ENCODE results near the gene ERICH6B. TPM values are rescaled to one million over a fixed set of nuclear protein-coding genes. Genes with fewer than 3 reads are reported as not detected.

ERICH6B gene
- total RNA-seq, 2 experiments from 2014 or later = not detected

DNA sequence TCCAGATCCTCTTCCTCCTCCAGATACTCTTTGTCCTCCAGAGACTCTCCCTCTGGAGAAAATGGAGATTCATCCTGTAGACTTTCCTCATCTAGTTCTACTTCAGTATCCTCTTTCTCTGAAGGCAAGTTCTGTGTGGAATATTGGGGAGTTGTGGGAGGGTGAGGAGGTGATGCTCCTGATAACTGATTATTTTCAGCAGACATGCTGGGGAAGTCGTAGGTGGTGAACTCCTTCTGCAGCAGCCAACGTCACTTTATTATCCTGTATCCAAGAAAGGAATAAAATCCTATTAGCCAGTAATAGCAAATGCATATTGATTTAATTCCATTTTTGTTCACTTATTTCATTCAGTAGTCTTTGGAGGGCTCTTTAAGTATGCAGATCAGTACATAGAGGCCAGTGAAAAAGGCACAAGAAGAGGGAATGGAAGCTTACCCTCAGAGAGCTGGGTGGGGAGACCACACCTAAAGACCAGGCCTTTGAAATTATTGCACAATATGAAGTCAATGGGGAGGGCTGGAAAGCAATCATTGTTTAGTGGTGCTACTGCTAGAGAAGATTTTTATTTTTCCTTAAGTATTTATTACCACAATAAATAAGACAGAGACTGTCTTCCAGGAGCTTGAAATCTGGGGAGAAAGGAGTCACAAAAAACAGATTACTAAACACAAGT is 18.6 kb downstream of the ERICH6B start:
- ChIA-PET CTCF (interaction anchor here (1.0 kb wide), 1 partner anchor 16 kb away, joined by 3 read pairs; no protein-coding TSS in a partner anchor), POLR2A (no interaction called here)
- Mint-ChIP-seq H3K27me3 (peaks cover 10% of the 10 kb centered on the region), H3K4me3 (no peak overlapping the region), H3K4me1 (ENCODE audit: low read depth) (no peaks in the 10 kb centered on the region), H3K36me3 (no peaks in the 10 kb centered on the region), H3K27ac (no peak overlapping the region), H3K9me3 (no peaks in the 10 kb centered on the region)
- DNase-seq = no peak
- intact Hi-C loops (cut with micrococcal nuclease) = no loop called here

DNA sequence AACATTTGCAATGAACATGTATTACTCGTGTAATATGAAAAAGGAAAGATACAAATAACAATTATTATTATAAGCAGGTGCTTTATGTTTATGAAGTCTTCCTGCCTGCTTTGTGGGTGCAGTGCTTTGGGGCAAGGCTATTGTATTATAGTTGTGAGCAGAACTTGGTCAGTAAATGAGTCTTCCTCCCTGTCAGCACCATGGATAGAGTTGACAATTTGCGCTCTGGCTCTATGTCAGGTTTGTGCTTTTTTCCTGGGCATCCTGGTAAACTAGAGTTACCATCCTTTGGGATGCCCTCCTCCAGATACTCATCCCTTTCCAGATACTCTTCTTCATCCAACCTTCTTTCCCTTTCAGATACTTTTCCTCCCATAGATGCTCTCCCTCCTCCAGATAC is 19.6 kb downstream of the ERICH6B start:
- Mint-ChIP-seq H3K27me3 (peaks cover 10% of the 10 kb centered on the region), H3K4me1 (ENCODE audit: low read depth) (no peaks in the 10 kb centered on the region), H3K27ac (no peak overlapping the region), H3K36me3 (no peaks in the 10 kb centered on the region), H3K9me3 (no peaks in the 10 kb centered on the region), H3K4me3 (no peak overlapping the region)
- no peak for DNase-seq
- intact Hi-C loops (cut with micrococcal nuclease) = no loop called here
- ChIA-PET CTCF (no interaction called here), POLR2A (no interaction called here)

DNA sequence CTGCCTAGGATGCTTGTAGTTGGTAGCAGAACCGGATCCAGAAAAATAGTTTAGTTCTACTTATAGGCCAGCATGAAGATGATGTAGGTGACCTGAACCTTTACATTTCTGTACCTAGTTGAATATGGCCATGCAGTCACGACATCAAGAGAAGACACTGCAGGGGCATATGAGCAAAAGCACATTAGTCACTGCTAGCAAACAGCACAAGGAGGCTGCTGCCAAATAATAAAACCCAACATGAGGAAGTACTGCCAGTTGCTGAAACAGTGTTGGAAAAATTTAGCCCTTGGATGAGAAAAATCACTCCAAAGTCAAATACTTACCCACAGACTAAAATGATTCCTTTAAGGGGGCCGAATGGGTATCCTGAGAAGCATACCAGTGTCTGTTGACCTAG is 20.8 kb downstream of the ERICH6B start:
- DNase-seq = no peak
- intact Hi-C loops (cut with micrococcal nuclease) = no loop called here
- H3K4me1 Mint-ChIP-seq (ENCODE audit: low read depth) = no peaks in the 10 kb centered on the region
- no peaks in the 10 kb centered on the region for H3K36me3 Mint-ChIP-seq
- H3K9me3 Mint-ChIP-seq = no peaks in the 10 kb centered on the region
- ChIA-PET POLR2A (no interaction called here), CTCF (no interaction called here)
- peaks cover 8% of the 10 kb centered on the region for H3K27me3 Mint-ChIP-seq
- no peak overlapping the region for H3K27ac Mint-ChIP-seq
- no peak overlapping the region for H3K4me3 Mint-ChIP-seq

DNA sequence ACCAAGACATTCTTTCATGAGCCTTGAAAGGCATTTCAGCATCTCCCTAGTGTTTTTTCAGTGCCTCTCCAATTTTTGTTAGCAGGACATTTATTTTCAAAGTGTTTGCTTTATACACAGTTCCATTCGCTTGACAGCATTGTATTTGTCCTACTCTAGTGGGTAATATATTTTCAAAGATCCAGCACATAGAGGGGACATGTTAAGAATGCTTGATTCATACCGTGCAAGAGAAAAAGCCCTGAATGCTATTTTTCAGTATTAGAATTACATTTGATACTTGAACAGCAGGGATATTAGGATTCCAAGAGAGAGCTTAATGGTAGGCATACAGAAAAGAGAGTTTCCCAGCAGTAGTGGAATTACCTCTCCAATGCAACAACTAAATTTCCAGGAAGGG is 21.3 kb downstream of the ERICH6B start:
- CTCF ChIA-PET = no interaction called here
- H3K27me3 Mint-ChIP-seq = peaks cover 8% of the 10 kb centered on the region
- H3K4me3 Mint-ChIP-seq = no peak overlapping the region
- no peak overlapping the region for H3K27ac Mint-ChIP-seq
- no peaks in the 10 kb centered on the region for H3K9me3 Mint-ChIP-seq
- POLR2A ChIA-PET = no interaction called here
- intact Hi-C loops (cut with micrococcal nuclease) = no loop called here
- H3K36me3 Mint-ChIP-seq = no peaks in the 10 kb centered on the region
- H3K4me1 Mint-ChIP-seq (ENCODE audit: low read depth) = no peaks in the 10 kb centered on the region
- DNase-seq = no peak

DNA sequence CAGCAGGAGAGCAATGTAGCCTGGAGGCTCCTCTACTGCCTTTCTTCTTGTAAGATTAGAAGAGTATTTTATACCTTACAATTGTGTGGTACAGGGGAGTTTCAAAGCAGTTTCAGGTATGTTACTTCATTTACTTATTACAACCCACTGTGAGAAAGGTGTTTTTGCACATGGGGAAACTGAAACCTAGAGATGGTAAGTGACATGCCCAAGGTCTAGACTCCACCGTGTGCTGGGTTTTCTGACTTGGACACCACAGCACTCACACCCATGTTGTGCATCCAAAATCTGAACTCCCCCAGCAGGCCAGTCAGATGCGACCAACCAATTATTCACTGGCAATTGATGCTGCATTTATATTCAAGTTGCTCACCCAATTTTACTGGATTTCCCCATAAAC is 22.8 kb downstream of the ERICH6B start:
- Mint-ChIP-seq H3K36me3 (no peaks in the 10 kb centered on the region), H3K27me3 (peaks cover 8% of the 10 kb centered on the region), H3K4me3 (no peak overlapping the region), H3K9me3 (no peaks in the 10 kb centered on the region), H3K27ac (no peak overlapping the region), H3K4me1 (ENCODE audit: low read depth) (no peaks in the 10 kb centered on the region)
- ChIA-PET CTCF (no interaction called here), POLR2A (no interaction called here)
- intact Hi-C loops (cut with micrococcal nuclease) = no loop called here
- no peak for DNase-seq

DNA sequence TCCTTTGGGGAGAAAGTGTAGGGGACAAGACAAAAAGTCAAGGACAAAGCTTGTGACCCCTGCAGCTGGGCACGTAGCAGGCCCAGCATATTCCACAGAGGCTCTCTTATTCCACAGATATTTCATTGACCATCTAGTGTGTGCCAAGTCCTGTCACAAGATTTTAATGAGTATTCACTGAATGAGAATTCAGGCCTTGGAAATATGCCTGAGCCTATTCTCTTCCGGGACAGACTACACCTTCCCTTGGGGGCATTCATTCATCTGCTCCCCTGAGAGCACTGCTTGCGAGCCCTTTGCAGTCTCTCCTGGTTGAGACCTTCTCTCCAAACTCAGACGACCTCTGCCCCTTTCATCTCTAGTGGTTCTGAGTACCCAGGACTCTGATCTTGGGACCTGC is 25.5 kb downstream of the ERICH6B start:
- no peak for DNase-seq
- H3K9me3 Mint-ChIP-seq = no peaks in the 10 kb centered on the region
- H3K27me3 Mint-ChIP-seq = no peaks in the 10 kb centered on the region
- ChIA-PET CTCF (no interaction called here), POLR2A (no interaction called here)
- intact Hi-C loops (cut with micrococcal nuclease) = no loop called here
- H3K36me3 Mint-ChIP-seq = no peaks in the 10 kb centered on the region
- no peak overlapping the region for H3K27ac Mint-ChIP-seq
- H3K4me3 Mint-ChIP-seq = no peak overlapping the region
- H3K4me1 Mint-ChIP-seq (ENCODE audit: low read depth) = no peaks in the 10 kb centered on the region

DNA sequence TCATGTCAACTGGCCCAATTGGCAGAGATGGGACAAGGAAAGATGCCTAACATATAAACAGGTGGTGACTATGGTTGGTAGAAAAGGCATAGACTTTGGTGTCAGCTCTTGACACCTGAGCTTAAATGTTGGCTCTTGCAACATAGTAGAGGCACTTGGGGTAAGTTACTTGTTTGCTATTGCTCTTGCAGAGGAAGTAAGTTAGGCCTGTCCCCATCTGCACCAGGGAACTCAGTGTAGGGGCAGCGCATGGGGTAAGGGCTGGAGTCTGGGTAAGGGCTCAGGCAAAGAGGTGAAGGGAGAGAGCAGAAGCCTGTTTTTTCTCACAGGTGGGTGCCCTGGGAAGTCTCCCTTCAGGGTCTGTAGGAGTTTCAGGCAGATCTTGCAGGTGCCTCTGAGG is 27.6 kb downstream of the ERICH6B start:
- Mint-ChIP-seq H3K36me3 (no peaks in the 10 kb centered on the region), H3K27me3 (peaks cover 2% of the 10 kb centered on the region), H3K27ac (no peak overlapping the region), H3K9me3 (no peaks in the 10 kb centered on the region), H3K4me1 (ENCODE audit: low read depth) (no peaks in the 10 kb centered on the region), H3K4me3 (no peak overlapping the region)
- ChIA-PET POLR2A (no interaction called here), CTCF (no interaction called here)
- intact Hi-C loops (cut with micrococcal nuclease) = no loop called here
- no peak for DNase-seq

DNA sequence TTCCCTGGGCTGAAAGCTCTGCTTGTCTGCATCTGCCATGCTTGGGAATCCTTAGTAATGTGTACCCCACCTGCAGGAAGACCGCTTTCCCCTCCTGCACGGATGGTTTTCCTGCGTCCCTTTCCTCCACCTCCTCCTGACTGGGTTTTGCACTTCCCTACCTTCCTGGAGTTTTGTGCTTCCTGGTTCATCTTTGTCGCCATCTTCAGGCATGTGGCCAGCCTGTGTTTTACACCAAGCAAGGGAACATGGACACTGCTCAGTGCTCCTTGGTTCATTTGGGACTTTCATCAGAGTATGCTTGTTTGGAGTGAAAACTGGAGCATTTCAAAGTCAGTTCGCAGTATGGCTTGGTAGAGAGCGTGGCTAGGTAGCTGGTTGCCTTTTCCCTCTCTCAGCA is 30.7 kb downstream of the ERICH6B start:
- no peak for DNase-seq
- no peaks in the 10 kb centered on the region for H3K36me3 Mint-ChIP-seq
- CTCF ChIA-PET = no interaction called here
- H3K4me3 Mint-ChIP-seq = no peak overlapping the region
- intact Hi-C loops (cut with micrococcal nuclease) = no loop called here
- H3K9me3 Mint-ChIP-seq = no peaks in the 10 kb centered on the region
- no peaks in the 10 kb centered on the region for H3K4me1 Mint-ChIP-seq (ENCODE audit: low read depth)
- POLR2A ChIA-PET = no interaction called here
- H3K27ac Mint-ChIP-seq = no peak overlapping the region
- H3K27me3 Mint-ChIP-seq = peaks cover 3% of the 10 kb centered on the region

DNA sequence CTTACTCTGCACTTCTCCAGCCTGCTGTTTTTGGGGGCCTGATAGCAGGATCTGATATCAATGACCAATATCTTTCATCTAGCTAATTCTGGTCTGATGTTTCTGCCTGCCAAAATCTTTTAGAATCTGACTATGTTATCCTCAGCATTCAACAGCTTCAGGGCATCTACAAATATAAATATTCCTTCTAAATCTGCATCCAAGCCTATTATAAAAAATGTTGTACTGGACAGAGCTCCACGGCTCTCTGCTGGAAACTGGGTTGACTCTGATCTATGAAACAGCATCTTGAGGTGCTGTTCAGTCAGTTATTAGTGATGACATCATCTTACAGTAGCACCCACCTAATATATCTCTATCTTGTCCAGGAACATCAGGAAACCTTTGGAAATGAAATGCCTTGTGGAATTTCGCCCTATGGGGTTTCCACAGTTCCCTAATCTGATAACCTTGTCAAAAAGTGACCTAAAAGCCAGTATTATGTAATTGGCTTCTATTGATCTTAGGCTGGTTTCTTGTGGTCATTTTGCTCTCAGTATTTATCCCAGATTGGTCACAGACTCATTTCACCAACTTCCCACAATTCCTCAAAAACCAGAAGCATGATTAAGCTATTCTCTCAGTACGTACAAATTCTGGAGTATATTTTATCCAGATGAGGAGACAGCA is 33.0 kb downstream of the ERICH6B start:
- H3K27me3 Mint-ChIP-seq = peaks cover 4% of the 10 kb centered on the region
- no peak overlapping the region for H3K4me3 Mint-ChIP-seq
- no peaks in the 10 kb centered on the region for H3K9me3 Mint-ChIP-seq
- no peak for DNase-seq
- no peaks in the 10 kb centered on the region for H3K4me1 Mint-ChIP-seq (ENCODE audit: low read depth)
- ChIA-PET POLR2A (no interaction called here), CTCF (no interaction called here)
- no peaks in the 10 kb centered on the region for H3K36me3 Mint-ChIP-seq
- intact Hi-C loops (cut with micrococcal nuclease) = no loop called here
- H3K27ac Mint-ChIP-seq = no peak overlapping the region

DNA sequence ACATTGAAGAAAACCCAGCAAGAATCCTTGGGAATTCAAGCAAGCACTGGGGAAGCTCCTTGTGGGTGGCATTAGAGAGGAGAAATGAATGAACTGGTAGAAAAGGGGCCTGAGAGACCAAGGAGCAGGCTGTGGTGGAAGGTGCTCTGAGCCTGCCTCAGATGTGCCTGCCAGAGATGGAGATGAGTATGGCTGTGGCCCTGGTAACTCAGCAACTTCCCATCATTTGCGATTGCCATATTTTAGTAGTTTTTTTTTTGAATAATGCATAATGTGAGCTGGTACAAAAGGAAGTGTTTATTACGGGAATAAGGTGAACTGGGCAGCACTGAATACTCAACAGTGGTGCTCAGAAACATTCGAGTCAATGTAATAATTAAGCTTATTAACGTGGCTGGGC is 39.1 kb downstream of the ERICH6B start:
- Mint-ChIP-seq H3K4me1 (ENCODE audit: low read depth) (no peaks in the 10 kb centered on the region), H3K27ac (no peak overlapping the region), H3K4me3 (no peak overlapping the region), H3K36me3 (no peaks in the 10 kb centered on the region), H3K27me3 (peaks cover 6% of the 10 kb centered on the region), H3K9me3 (no peaks in the 10 kb centered on the region)
- intact Hi-C loops (cut with micrococcal nuclease) = no loop called here
- CTCF ChIA-PET = no interaction called here
- no peak for DNase-seq
- POLR2A ChIA-PET = no interaction called here

DNA sequence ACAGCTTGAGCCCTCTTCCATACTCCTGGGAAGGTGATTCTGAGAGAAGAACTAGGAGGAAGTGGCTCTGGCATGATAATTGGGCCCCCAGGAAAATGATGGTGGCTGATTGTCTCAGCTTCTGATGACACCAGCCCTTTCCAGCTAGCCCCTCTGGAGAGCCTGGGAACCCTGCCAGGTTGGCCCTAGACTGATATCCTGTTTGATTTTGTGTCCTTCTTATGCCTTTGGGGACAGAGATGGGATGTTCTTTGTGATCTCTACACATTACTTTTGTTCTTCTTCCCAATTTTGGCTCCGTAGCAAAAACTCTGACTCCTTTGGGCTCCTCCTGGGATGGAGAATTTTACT is 39.7 kb downstream of the ERICH6B start:
- Mint-ChIP-seq H3K9me3 (no peaks in the 10 kb centered on the region), H3K4me3 (no peak overlapping the region), H3K36me3 (no peaks in the 10 kb centered on the region), H3K27me3 (peaks cover 7% of the 10 kb centered on the region), H3K27ac (no peak overlapping the region), H3K4me1 (ENCODE audit: low read depth) (no peaks in the 10 kb centered on the region)
- DNase-seq = no peak
- intact Hi-C loops (cut with micrococcal nuclease) = no loop called here
- POLR2A ChIA-PET = no interaction called here
- CTCF ChIA-PET = no interaction called here

DNA sequence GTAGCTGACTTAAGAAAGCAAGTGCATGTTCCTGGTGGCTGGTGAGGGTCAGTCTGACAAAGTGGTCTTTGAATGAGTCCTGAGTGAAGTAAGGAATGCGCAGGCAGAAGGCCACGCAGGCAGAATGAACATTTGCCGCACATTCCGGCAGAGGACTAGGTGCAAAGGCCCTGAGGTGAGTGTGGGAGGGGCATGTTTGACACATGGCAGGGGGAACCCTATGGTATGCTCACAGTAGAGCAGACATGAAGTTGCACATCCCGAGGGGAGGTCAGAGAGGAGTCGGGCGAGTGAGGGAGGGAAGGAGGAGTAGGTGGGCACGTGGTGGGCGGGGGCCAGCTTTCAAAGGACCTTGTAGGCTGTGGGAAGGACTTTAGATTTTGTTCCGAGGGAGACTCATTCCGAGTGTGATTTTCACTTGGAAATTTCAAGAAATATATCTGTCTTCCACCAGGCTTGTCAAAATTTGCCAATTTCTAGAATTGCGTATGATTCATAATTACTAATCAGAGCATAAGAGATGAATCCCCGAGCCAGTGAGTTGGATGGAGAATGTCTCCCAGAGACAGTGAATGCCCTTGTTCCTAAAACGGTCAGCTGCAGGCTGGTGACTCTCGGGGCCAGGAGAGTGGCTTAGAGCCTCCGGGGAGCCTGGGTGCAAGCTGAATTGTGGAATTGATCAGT is 40.3 kb downstream of the ERICH6B start:
- Mint-ChIP-seq H3K36me3 (no peaks in the 10 kb centered on the region), H3K27ac (no peak overlapping the region), H3K9me3 (no peaks in the 10 kb centered on the region), H3K27me3 (peaks cover 9% of the 10 kb centered on the region), H3K4me1 (ENCODE audit: low read depth) (no peaks in the 10 kb centered on the region), H3K4me3 (no peak overlapping the region)
- ChIA-PET POLR2A (no interaction called here), CTCF (no interaction called here)
- no peak for DNase-seq
- intact Hi-C loops (cut with micrococcal nuclease) = no loop called here

DNA sequence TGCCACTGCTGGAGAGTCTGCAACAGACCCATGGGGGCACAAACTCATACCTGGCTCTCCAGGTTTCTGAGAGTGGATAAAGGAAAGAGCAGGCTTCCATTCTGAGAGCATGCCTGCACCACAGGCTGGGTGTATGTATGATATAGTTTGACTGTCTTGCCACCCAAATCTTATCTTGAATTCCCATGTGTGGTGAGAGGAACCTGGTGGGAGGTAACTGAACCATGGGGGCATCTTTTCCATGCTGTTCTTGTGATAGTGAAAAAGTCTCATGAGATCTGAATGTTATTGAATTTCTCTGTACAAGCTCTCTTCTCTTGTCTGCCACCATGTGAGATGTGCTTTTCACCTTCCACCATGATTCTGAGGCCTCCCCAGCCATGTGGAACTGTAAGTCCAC is 50.2 kb downstream of the ERICH6B start:
- Mint-ChIP-seq H3K4me3 (no peak overlapping the region), H3K27ac (no peak overlapping the region), H3K9me3 (peaks cover 8% of the 10 kb centered on the region), H3K27me3 (no peaks in the 10 kb centered on the region), H3K4me1 (ENCODE audit: low read depth) (peaks cover 2% of the 10 kb centered on the region), H3K36me3 (no peaks in the 10 kb centered on the region)
- CTCF ChIA-PET = no interaction called here
- POLR2A ChIA-PET = no interaction called here
- intact Hi-C loops (cut with micrococcal nuclease) = no loop called here
- DNase-seq = no peak
